Kidney (tissue), 14 donors: ENCODE measurements around the gene FOXD1. TPM values are rescaled to one million over a fixed set of nuclear protein-coding genes. Genes with fewer than 3 reads are reported as not detected.
A peak's percentile ranks its signal among the peaks of the same experiment; 100 is the strongest.
"Not testable (repeated sequence)": the region's sequence is repeated elsewhere in the genome, so short reads cannot be mapped to it uniquely, and the experiment has no call there.

Source experiments
- DNase-seq, 5 donors: peaks; one replicate each; pipeline ENCODE4 v3.0.0-alpha.2; 2013 to 2020
- FAIRE-seq: peaks from 2 replicates; lab custom pipeline; 2012; peaks lifted over from hg19 to GRCh38; lab: Jason Lieb, UNC
- H3K27ac ChIP-seq, 2 donors: one replicate each; pipeline ENCODE4 v1.7.0; 2013; ENCODE audit warnings: low read depth in 2 of 2, low read length in 2 of 2, inconsistent platforms in 1 of 2
- H3K27me3 ChIP-seq: one replicate; pipeline ENCODE4 v1.7.1; 2013; ENCODE audit warnings: low read length, inconsistent platforms; ENCODE audit not compliant: control insufficient read depth, insufficient read depth
- H3K36me3 ChIP-seq, 3 donors: one replicate each; pipeline versions ENCODE4 v1.7.0 to v1.7.1; 2013; ENCODE audit warnings: low read length in 3 of 3, control low read depth in 1 of 3, inconsistent platforms in 1 of 3; ENCODE audit not compliant: insufficient read depth in 3 of 3, control insufficient read depth in 2 of 3
- H3K4me1 ChIP-seq, 3 donors: one replicate each; pipeline versions ENCODE4 v1.7.0 to v1.7.1; 2013; ENCODE audit warnings: low read length in 3 of 3, inconsistent platforms in 1 of 3, low read depth in 1 of 3; ENCODE audit not compliant: control insufficient read depth in 2 of 3, insufficient read depth in 2 of 3
- H3K4me3 ChIP-seq, 3 donors: one replicate each; pipeline versions ENCODE4 v1.7.0 to v1.8.1; 2013; ENCODE audit warnings: low read length in 3 of 3, control low read depth in 1 of 3, inconsistent platforms in 1 of 3
- H3K9ac ChIP-seq, 3 donors: one replicate each; pipeline versions ENCODE4 v1.7.0 to v1.7.1; 2013; ENCODE audit warnings: low read length in 3 of 3, control low read depth in 1 of 3, inconsistent platforms in 1 of 3
- H3K9me3 ChIP-seq, 3 donors: one replicate each; pipeline versions ENCODE4 v1.7.0 to v1.7.1; 2013; ENCODE audit warnings: low read length in 3 of 3, control low read depth in 1 of 3, inconsistent platforms in 1 of 3; ENCODE audit not compliant: control insufficient read depth in 2 of 3, insufficient read depth in 1 of 3
- CTCF ChIP-seq: IDR thresholded peaks from 3 replicates; pipeline ENCODE4 v1.5.1; 2012; ENCODE audit warnings: mild to moderate bottlenecking, moderate library complexity, borderline replicate concordance; ENCODE audit not compliant: insufficient read depth; ENCODE audit errors: extremely low read depth
- intact Hi-C: fragments of 100-400 bp; cut with DNase I; formaldehyde crosslinking; loops from one replicate; pipeline ENCODE4 v1.11.1; 2022
- polyA plus RNA-seq: library from polyadenylated mRNA; stranded (reverse); fragments of 350-450 nt; fragmentation: Illumina TruSeq; extraction: RNeasy Lipid Tissue Mini Kit (QIAGEN cat#74804); gene quantifications from one replicate; pipeline ENCODE4 v1.2.3, GENCODE V29; 2014; ENCODE audit warnings: low read depth, low replicate concordance; ENCODE audit not compliant: insufficient read depth
- total RNA-seq: library from RNA; stranded (reverse); fragmentation: NEBNext Ultra II Directional; extraction: Animal tissue kit (Norgen Biotek cat#: 25700); gene quantifications from one replicate; pipeline ENCODE4 v1.2.1, GENCODE V29; 2021
- donor health status: control.
- donor health status: control.
- donor health status: control.
- donor health status: control.
- donor health status: control.
- donor health status: DM: yes; HTN: yes; CAD: no.
- donor health status: Normal renal cell carcinoma (clear cell type).

The FOXD1 gene
- total and polyA plus RNA-seq, 2 donors from 2014 or later, result 2.5 to 5.9 TPM

- no peak for TF ChIP-seq CTCF
- Histone ChIP-seq H3K4me1 (peaks cover 0 to 2% (median 0%) of the 10 kb centered on the region in 3 donors), H3K27me3 (no peaks in the 10 kb centered on the region), H3K27ac (no peak overlapping the region), H3K36me3 (no peaks in the 10 kb centered on the region), H3K4me3 (no peak overlapping the region), H3K9me3 (no peaks in the 10 kb centered on the region), H3K9ac (no peak overlapping the region)
- DNase-seq (peak in 2 of 5 donors; percentile 30 to 79), FAIRE-seq (no peak)
- intact Hi-C loops, result no loop called here
These were observed 15.6 kb upstream of the FOXD1 start for GRCh38 chr5:73464016-73464745.

- Histone ChIP-seq H3K27me3 (no peaks in the 10 kb centered on the region), H3K9me3 (no peaks in the 10 kb centered on the region), H3K9ac (no peak overlapping the region), H3K4me3 (no peak overlapping the region), H3K4me1 (peaks cover 0 to 2% (median 0%) of the 10 kb centered on the region in 3 donors), H3K36me3 (no peaks in the 10 kb centered on the region), H3K27ac (no peak overlapping the region)
- DNase-seq (no peak), FAIRE-seq (no peak)
- intact Hi-C loops, result no loop called here
- no peak for TF ChIP-seq CTCF
These were observed 11.6 kb upstream of the FOXD1 start for GRCh38 chr5:73460133-73460532.

GRCh38 chr5:73459366-73459765 lies 10.8 kb upstream of the FOXD1 start:
- no peak for FAIRE-seq

GRCh38 chr5:73456462-73456861 lies 7.9 kb upstream of the FOXD1 start:
- not testable (repeated sequence) for H3K4me1 ChIP-seq, H3K4me3 ChIP-seq, H3K9ac ChIP-seq, FAIRE-seq, H3K27ac ChIP-seq, H3K36me3 ChIP-seq, H3K9me3 ChIP-seq, DNase-seq
- intact Hi-C loops, result loop anchor here (10.0 kb wide), 1 partner anchor 152 kb away; no protein-coding TSS in a partner anchor
- peaks cover 14% of the 10 kb centered on the region for H3K27me3 ChIP-seq

More at GRCh38 chr5:73459366-73459765, 10.8 kb upstream of the FOXD1 start:
- intact Hi-C loops, result loop anchor here (10.0 kb wide), 1 partner anchor 155 kb away; no protein-coding TSS in a partner anchor
- peaks cover 0 to 2% (median 0%) of the 10 kb centered on the region in 3 donors for H3K4me1 ChIP-seq
- peaks cover under 1% of the 10 kb centered on the region for H3K27me3 ChIP-seq
- H3K36me3 ChIP-seq, result no peaks in the 10 kb centered on the region
- no peak overlapping the region for H3K9ac ChIP-seq
- H3K27ac ChIP-seq, result no peak overlapping the region
- no peak for DNase-seq
- no peak overlapping the region for H3K4me3 ChIP-seq
- no peaks in the 10 kb centered on the region for H3K9me3 ChIP-seq
- no peak for TF ChIP-seq CTCF
